NOMO-1 (cell line): ENCODE data around the gene FLNC.

Experiments used
- DNase-seq, 2 experiments: peaks; one replicate each; lab custom pipeline; 2025; ENCODE audit not compliant: unreplicated experiment in 2 of 2; lab: John Stamatoyannopoulos, UW

FLNC gene

DNA sequence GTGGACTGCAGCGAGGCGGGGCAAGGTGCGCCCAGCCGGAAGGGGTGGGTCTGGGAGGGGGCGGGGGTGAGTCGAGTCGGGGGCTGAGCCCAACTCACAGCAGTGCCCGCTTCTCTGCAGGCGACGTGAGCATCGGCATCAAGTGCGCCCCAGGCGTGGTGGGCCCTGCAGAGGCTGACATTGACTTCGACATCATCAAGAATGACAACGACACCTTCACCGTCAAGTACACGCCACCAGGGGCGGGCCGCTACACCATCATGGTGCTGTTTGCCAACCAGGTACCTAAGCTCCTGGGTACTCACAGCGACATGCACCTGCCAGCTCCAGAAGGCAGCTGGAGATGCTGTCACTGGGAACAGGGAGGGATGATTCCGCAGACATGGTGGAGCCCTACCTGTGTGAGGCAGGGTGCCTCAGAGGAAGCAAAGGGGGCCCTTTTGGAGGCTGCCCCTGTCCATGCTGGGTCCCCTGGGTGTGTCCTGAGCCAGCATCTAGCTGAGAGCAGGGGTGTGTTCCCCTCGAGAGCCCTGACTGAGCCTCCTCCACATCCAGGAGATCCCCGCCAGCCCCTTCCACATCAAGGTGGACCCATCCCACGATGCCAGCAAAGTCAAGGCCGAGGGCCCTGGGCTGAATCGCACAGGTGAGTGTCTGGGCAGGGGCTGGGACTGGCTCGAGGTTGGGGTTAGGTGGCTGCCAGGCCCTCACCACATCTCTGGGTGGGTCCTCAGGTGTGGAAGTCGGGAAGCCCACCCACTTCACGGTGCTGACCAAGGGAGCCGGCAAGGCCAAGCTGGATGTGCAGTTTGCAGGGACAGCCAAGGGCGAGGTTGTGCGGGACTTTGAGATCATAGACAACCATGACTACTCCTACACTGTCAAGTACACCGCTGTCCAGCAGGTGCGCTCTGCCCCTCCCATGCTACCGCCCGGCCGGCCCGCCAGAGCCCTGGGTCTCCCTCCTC, 12.8 kb downstream of the FLNC start:
- no peak for DNase-seq

DNA sequence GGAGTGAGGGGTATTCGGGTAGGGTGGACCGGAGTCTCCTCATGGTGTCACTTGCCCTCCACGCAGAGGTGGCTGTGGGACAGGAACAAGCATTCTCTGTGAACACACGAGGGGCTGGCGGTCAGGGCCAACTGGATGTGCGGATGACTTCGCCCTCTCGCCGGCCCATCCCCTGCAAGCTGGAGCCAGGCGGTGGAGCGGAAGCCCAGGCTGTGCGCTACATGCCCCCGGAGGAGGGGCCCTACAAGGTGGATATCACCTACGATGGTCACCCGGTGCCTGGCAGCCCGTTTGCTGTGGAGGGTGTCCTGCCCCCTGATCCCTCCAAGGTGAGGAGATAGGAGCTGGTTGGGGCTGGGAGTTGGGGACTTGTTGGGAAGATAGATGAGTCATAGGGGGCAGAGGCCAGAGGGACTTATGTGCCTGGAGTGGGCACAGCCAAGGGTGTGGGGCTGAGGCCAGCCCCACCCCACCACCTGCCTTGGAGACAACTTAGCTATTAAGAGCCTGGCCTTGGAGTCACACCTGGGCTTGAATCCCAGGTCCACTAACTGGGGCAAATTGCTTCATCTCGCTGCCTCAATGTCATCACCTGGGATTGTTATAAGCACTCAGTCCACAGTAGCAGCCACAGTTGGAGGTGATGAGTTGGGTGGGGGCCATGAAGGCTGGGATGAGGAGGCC, 13.9 kb downstream of the FLNC start:
- no peak for DNase-seq

DNA sequence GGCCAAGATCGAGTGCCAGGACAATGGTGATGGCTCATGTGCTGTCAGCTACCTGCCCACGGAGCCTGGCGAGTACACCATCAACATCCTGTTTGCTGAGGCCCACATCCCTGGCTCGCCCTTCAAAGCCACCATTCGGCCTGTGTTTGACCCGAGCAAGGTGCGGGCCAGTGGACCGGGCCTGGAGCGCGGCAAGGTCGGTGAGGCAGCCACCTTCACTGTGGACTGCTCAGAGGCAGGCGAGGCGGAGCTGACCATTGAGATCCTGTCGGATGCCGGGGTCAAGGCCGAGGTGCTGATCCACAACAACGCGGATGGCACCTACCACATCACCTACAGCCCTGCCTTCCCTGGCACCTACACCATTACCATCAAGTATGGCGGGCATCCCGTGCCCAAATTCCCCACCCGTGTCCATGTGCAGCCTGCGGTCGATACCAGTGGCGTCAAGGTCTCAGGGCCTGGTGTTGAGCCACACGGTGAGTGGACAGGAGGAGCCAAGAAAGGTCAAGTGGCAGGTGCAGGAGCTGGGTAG, 14.6 kb downstream of the FLNC start:
- no peak for DNase-seq

DNA sequence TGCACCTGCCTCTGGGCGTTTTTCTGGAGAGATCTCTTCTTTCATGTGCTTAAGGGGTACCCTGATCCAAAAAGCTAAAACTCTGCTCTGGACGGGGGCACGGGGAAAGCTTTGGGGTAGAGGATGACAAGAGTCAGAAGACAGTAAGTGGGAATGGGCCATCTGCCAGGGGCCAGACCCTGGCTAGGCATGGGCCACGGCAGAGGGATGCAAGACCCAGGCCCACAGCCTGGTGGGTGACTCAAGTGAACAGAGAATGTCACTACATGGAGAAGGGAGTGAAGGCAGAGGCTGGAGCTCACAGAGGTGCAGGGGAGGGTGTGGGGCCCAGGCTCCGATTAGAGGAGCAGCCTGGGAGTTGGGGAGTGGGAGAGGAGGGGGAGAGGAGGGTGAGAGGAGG, 15.3 kb downstream of the FLNC start:
- DNase-seq, result no peak

DNA sequence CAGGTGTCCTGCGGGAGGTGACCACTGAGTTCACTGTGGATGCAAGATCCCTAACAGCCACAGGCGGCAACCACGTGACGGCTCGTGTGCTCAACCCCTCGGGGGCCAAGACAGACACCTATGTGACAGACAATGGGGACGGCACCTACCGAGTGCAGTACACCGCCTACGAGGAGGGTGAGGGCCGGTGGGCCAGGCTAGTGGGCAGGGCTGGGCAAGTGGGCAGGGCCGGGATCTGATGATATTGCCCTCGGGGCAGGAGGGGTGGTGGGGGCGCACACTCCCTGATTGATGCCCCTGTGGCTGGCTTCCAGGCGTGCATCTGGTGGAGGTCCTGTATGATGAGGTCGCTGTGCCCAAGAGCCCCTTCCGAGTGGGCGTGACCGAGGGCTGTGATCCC, 15.8 kb downstream of the FLNC start:
- no peak for DNase-seq

DNA sequence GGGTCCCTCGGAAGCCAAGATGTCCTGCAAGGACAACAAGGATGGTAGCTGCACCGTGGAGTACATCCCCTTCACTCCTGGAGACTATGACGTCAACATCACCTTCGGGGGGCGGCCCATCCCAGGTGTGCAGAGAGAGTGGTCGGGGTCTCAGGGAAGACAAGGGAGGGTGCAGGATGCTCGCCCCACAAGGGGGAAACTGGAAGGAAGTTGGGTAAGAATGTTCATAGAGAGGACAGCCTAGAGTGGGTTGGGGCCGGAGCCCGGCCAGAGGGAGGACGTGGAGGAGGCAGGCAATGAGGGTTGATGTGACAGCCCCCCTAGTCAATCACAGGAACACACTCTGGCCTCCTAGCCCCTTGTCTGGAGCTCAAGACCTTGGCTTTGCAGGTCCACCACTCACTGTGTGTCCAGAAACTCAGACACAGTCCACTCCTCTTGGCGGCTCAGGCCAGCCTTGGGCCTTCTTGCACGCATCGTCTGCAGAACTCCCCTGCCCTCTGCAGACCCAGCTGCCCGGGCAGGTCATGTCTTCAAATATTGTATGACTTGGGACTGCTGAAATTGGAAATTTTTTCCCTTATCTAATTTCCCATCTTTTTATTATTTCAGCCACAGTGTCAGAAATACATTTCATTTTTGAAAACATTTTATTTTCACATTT, 16.7 kb downstream of the FLNC start:
- no peak for DNase-seq

DNA sequence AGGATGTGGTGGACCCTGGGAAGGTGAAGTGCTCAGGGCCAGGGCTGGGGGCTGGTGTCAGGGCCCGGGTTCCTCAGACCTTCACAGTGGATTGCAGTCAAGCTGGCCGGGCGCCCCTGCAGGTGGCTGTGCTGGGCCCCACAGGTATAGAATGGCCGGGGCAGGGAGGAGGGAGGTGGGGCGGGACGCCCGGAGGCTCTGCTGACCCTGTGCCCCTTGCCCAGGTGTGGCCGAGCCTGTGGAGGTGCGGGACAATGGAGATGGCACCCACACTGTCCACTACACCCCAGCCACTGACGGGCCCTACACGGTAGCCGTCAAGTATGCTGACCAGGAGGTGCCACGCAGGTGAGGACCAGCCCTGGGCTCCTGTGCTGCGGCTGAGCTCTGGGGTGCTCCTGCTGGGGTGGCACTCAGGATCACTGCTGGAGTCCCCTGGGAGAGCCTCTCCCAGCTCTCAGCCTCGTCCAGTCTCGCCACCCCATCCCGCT, 17.6 kb downstream of the FLNC start:
- no peak for DNase-seq

DNA sequence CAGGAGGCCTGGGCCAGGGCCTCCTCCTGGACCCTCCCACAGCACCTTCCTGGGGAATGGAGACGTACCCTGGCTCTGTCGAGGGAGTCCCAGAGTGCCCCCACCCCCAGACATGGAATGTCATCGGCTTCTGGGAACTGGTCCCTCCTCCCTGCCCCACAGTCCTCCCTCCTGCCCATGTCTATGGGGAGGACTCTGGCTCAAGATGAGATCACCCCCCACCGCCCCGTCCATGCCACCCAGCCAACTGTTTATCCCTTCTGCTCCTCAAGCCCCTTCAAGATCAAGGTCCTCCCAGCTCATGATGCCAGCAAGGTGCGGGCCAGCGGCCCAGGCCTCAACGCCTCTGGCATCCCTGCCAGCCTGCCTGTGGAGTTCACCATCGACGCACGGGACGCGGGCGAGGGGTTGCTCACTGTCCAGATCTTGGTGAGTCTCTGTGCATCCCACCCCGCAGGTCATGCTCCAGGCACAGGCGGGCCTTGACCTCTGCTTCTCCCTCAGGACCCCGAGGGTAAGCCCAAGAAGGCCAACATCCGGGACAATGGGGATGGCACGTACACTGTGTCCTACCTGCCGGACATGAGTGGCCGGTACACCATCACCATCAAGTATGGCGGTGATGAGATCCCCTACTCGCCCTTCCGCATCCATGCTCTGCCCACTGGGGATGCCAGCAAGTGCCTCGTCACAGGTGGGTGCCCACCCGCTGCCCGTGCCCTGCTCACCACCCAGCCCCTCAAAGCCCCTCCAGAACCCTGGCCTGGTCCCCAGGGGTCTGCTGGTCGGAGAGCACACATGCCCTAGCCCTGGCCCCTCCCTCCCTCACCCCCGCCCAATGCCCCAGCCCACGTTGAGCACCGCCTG, 18.3 kb downstream of the FLNC start:
- DNase-seq, result no peak

DNA sequence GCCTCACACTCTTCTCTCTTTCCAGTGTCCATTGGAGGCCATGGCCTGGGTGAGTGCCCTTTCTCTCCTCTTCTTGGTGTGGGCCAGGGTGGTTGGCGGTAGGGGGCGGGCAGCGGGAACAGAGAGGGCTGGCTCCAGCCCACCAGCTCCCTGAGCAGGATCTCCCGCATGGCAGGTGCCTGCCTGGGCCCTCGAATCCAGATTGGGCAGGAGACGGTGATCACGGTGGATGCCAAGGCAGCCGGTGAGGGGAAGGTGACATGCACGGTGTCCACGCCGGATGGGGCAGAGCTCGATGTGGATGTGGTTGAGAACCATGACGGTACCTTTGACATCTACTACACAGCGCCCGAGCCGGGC, 18.9 kb downstream of the FLNC start:
- DNase-seq, result no peak

DNA sequence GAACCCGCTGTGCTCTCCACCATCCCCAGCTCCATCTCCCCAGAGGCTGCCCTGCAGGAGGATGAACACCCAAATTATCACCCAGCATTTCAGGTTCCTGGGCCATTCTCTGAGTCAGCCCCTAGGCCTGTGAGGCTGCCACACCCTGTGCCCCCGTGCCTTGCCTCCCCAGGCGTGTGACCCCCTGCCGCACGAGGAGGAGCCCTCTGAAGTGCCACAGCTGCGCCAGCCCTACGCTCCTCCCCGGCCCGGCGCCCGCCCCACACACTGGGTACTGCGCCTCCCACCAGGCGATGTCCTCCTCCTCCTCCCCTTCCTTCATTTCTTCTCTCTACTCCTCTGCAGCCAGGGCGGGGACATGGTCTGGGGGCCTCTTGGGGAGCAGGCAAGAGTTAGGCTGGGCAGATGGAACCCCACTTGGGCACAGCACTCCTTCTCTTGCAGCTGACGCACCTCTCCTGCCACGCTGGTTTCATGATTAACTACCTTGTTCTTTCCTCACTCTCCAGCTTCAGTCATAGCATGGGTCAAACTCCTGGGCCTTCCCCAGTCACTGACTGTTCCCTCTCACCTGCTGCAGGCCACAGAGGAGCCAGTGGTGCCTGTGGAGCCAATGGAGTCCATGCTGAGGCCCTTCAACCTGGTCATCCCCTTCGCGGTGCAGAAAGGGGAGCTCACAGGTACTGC, 19.7 kb downstream of the FLNC start:
- DNase-seq, result no peak

DNA sequence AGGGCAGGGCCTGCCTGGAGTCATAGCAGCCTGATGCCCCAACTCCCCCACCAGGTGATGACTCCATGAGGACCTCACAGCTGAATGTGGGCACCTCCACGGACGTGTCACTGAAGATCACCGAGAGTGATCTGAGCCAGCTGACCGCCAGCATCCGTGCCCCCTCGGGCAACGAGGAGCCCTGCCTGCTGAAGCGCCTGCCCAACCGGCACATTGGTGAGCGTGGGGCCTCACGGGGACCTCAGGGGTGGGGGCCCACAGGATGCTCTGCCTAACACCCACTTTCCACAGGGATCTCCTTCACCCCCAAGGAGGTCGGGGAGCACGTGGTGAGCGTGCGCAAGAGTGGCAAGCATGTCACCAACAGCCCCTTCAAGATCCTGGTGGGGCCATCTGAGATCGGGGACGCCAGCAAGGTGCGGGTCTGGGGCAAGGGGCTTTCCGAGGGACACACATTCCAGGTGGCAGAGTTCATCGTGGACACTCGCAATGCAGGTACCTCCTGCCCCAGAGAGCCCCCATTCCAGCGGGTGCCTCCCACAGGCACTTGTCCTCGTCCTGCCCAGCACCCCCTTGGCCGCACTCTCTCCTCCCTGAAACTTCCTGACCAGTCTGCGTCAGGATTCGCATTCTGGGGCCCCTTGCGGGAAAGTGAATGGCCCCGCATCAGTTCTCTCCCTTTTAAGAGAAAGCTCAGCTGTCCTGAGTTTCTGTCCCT, 22.5 kb downstream of the FLNC start:
- no peak for DNase-seq

DNA sequence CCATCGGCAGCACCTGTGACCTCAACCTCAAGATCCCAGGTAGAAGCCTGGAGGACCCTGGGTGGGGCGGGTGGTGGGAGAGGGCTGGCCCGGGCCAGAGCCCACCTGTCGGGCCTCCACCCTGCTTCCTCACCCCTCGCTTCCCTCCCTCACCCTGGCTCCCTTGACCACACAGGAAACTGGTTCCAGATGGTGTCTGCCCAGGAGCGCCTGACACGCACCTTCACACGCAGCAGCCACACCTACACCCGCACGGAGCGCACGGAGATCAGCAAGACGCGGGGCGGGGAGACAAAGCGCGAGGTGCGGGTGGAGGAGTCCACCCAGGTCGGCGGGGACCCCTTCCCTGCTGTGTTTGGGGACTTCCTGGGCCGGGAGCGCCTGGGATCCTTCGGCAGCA, 23.6 kb downstream of the FLNC start:
- DNase-seq, result no peak

DNA sequence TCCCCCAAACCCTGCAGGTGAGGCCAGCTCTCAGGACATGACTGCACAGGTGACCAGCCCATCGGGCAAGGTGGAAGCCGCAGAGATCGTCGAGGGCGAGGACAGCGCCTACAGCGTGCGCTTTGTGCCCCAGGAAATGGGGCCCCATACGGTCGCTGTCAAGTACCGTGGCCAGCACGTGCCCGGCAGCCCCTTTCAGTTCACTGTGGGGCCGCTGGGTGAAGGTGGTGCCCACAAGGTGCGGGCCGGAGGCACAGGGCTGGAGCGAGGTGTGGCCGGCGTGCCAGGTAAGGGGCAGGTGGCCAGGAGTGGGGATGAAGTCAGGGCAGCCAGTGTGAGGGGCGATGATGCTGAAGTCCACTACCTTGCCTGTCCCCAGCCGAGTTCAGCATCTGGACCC, 24.2 kb downstream of the FLNC start:
- no peak for DNase-seq

DNA sequence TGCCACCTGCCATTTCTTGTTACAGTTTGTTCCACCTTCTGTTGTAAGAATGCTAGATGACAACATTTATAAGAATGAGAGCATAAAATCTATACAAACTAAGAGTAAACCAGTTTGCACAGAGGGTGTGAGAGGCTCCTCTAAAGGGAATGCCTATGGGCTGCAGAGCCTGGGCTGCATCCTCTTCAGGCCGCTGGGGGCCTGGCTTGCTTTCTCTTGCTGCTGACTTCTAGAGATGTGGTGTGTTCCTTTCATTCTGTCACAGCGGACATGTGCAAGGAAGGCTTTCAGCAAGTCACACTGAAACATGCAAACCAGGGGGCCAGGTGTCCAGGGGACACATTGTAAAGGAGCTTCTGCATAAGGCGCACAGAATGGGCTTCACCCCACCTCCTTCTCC, 25.4 kb downstream of the FLNC start:
- no peak for DNase-seq

DNA sequence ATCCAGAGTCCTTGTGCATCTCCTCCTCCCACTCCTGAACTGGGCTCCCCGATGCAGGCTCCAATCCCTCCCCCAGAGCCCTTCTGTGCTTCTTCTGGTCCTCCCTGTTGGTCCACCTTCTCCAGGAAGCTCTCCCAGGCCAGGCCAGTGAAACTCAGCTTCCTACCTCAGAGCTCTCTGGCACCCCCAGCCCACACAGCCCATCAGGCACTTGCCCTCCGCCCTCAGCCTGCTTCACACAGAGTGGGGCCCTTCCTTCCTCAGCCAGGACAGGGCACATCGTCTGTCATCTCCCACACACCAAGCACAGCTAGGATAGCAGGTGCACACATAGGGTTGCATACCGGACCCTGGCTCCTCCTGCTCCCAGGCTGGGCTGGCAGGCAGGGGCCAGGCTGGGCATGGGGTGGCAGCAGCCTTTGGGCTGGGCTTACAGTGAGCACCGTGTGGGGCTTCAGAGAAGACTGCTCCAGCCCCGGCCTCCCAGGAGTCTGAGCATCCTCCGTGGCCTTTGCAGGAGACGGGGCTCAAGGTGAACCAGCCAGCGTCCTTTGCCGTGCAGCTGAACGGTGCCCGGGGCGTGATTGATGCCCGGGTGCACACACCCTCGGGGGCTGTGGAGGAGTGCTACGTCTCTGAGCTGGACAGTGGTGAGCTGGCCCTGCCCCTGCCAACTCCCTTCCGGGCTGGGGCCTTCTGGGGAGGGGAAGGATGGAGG, 26.0 kb downstream of the FLNC start:
- DNase-seq, result no peak

DNA sequence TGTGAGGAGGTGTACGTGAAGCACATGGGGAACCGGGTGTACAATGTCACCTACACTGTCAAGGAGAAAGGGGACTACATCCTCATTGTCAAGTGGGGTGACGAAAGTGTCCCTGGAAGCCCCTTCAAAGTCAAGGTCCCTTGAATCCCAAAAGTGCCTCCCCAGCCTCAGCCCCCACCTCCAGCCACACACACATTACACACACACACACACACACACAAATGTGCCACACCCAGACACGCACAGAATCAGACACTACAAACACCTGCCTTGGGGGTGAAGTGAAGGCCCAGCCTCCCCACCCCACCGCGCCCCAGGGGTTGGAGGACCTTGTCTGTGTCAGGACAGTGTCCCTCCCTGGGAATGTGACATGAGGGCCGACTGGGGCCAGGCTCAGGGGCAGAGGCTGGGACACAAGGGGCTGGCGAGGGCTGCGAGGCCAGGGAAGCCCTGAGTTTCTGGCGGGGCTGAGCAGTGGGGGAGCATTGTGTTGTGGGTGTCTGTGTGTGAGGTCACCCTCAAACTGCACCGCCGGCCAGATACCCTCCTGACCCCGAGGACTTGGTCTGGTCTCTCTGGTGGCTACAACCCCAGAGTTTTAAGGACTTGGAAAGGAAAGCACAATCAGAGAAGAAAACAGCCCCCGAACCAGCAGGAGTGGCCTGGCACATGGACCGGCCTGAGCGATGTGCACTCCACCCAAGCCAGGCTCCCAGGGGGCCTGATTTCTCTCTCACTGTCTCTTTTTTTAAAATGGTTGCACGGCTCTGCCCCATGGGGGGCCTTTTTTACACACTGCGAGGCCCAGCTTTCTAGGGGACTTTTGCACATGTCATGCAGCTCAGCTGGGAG, 28.4 kb downstream of the FLNC start:
- DNase-seq, result no peak
